Measurements from ENCODE around the gene MEPCE. TPM values are rescaled to one million over a fixed set of nuclear protein-coding genes. Genes with fewer than 3 reads are reported as not detected.

Gene MEPCE
- total and polyA plus RNA-seq, 9 of the 15 experiments (the other 6 are each of a cell fraction or from before 2014, with no cell fraction given): 10.9 to 76.3 (median 44.1) TPM

DNA sequence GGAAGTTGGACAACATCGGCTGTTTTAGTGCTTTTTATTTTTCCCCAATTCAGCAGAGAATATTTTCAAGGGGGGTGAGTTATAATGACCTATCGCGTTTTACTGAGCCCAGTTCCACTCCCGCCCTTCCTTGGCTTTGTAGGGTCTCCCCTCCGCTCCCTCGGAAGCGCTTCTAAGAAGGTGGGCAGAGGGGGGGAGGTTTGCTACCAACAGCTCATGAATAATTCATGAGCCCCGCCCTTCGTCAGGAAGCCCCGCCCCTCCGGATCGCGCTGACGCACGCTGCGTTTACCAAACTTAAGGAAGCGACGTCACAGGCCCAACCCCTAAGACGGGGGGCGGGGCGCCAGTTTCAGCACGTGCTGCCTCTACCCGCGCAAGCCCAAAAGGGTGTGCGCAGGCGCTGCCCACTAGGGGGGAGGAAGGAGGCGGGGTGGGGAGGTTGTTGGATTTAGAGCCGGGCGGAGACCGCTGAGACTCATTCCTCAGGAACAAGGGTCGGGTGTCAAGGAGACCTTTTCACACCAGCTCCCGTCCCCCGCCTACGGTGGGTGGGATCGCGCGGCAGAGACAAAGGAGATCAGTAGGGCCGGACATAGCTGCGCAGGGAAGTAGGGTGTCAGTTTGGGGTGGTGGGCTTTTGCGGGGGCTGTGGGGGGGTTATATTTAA, 529 bp upstream of the MEPCE start (continued):
- TF ChIP-seq NR2C2 (CRISPR knock-in tag; IDR thresholded peaks at IDR 0.05): 0 out of 2 replicates have a peak, but pooled peaks have one; percentile 37
- TF ChIP-seq NR2C2 (tag; IDR thresholded peaks at IDR 0.05): peak; percentile 79
- TF ChIP-seq TAF9B (IDR thresholded peaks at IDR 0.05; ENCODE audit: partially characterized antibody): peak; percentile 84
- TF ChIP-seq ZC3H4 (CRISPR knock-in tag; IDR thresholded peaks at IDR 0.05; ENCODE audit: borderline replicate concordance): no peak
- TF ChIP-seq NCOR1 (IDR thresholded peaks at IDR 0.05): peak; percentile 58
- TF ChIP-seq IFI16 (CRISPR knock-in tag; IDR thresholded peaks at IDR 0.05): no peak
- TF ChIP-seq, protein P1, sequence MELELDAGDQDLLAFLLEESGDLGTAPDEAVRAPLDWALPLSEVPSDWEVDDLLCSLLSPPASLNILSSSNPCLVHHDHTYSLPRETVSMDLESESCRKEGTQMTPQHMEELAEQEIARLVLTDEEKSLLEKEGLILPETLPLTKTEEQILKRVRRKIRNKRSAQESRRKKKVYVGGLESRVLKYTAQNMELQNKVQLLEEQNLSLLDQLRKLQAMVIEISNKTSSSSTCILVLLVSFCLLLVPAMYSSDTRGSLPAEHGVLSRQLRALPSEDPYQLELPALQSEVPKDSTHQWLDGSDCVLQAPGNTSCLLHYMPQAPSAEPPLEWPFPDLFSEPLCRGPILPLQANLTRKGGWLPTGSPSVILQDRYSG (tag; conservative IDR thresholded peaks at IDR 0.05; ENCODE audit: low read depth): no peak
- TF ChIP-seq, protein P2, sequence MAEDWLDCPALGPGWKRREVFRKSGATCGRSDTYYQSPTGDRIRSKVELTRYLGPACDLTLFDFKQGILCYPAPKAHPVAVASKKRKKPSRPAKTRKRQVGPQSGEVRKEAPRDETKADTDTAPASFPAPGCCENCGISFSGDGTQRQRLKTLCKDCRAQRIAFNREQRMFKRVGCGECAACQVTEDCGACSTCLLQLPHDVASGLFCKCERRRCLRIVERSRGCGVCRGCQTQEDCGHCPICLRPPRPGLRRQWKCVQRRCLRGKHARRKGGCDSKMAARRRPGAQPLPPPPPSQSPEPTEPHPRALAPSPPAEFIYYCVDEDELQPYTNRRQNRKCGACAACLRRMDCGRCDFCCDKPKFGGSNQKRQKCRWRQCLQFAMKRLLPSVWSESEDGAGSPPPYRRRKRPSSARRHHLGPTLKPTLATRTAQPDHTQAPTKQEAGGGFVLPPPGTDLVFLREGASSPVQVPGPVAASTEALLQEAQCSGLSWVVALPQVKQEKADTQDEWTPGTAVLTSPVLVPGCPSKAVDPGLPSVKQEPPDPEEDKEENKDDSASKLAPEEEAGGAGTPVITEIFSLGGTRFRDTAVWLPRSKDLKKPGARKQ (CRISPR knock-in tag; IDR thresholded peaks at IDR 0.05): no peak
- no peak for TF ChIP-seq RFX7 (CRISPR knock-in tag; IDR thresholded peaks at IDR 0.05)
- TF ChIP-seq, protein P3, sequence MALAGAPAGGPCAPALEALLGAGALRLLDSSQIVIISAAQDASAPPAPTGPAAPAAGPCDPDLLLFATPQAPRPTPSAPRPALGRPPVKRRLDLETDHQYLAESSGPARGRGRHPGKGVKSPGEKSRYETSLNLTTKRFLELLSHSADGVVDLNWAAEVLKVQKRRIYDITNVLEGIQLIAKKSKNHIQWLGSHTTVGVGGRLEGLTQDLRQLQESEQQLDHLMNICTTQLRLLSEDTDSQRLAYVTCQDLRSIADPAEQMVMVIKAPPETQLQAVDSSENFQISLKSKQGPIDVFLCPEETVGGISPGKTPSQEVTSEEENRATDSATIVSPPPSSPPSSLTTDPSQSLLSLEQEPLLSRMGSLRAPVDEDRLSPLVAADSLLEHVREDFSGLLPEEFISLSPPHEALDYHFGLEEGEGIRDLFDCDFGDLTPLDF (CRISPR knock-in tag; IDR thresholded peaks at IDR 0.05): peak; percentile 19
- no peak for TF ChIP-seq ZNF277 (CRISPR knock-in tag; IDR thresholded peaks at IDR 0.05; ENCODE audit: borderline replicate concordance)
- TF ChIP-seq ZNF274 (IDR thresholded peaks at IDR 0.05; ENCODE audit: borderline replicate concordance, low read depth, low read length): no peak
- TF ChIP-seq KLF10 (CRISPR knock-in tag; IDR thresholded peaks at IDR 0.05): no peak
- TF ChIP-seq, protein P4, sequence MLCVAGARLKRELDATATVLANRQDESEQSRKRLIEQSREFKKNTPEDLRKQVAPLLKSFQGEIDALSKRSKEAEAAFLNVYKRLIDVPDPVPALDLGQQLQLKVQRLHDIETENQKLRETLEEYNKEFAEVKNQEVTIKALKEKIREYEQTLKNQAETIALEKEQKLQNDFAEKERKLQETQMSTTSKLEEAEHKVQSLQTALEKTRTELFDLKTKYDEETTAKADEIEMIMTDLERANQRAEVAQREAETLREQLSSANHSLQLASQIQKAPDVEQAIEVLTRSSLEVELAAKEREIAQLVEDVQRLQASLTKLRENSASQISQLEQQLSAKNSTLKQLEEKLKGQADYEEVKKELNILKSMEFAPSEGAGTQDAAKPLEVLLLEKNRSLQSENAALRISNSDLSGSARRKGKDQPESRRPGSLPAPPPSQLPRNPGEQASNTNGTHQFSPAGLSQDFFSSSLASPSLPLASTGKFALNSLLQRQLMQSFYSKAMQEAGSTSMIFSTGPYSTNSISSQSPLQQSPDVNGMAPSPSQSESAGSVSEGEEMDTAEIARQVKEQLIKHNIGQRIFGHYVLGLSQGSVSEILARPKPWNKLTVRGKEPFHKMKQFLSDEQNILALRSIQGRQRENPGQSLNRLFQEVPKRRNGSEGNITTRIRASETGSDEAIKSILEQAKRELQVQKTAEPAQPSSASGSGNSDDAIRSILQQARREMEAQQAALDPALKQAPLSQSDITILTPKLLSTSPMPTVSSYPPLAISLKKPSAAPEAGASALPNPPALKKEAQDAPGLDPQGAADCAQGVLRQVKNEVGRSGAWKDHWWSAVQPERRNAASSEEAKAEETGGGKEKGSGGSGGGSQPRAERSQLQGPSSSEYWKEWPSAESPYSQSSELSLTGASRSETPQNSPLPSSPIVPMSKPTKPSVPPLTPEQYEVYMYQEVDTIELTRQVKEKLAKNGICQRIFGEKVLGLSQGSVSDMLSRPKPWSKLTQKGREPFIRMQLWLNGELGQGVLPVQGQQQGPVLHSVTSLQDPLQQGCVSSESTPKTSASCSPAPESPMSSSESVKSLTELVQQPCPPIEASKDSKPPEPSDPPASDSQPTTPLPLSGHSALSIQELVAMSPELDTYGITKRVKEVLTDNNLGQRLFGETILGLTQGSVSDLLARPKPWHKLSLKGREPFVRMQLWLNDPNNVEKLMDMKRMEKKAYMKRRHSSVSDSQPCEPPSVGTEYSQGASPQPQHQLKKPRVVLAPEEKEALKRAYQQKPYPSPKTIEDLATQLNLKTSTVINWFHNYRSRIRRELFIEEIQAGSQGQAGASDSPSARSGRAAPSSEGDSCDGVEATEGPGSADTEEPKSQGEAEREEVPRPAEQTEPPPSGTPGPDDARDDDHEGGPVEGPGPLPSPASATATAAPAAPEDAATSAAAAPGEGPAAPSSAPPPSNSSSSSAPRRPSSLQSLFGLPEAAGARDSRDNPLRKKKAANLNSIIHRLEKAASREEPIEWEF (CRISPR knock-in tag; IDR thresholded peaks at IDR 0.05): no peak
- TF ChIP-seq HMGN3 (IDR thresholded peaks at IDR 0.05; ENCODE audit: borderline replicate concordance, extremely low read depth, insufficient read length, low read depth, low read length): peak; percentile 55
- TF ChIP-seq SETDB1 (IDR thresholded peaks at IDR 0.05; ENCODE audit: low read length): no peak
